ENCODE results near the gene MRPL27.

DNA sequence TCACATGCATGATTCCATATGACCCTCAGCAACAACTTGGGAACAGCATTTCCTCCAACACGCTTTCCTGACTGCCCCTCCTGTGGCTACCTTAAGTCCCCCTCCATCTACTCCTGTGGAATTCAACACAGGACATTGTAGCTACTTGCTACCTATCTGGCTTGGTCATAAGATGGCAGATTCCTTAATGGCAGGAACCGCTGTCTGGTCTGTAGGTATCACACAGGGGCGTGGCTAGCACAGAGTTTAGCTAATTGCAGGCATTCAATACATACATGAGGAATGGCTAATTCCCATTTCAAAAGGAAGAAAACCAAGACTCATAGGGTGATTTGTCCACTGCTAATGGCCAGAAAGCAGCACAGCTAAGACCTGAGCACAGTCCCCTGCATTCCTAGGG is 15.7 kb upstream of the MRPL27 start:
- TF ChIP-seq EZH2 (IDR thresholded peaks at IDR 0.05; ENCODE audit: borderline replicate concordance, insufficient read depth, low read depth, low read length, poor library complexity, severe bottlenecking) (no peak), CTCF (IDR thresholded peaks at IDR 0.05) (no peak)

Data from B cell (primary cell).